Neural progenitor cell (in vitro differentiated cells): ENCODE data around the gene RGS18.

Experiments used
- EZH2 ChIP-seq: fragments of 200-600 bp; sonication (generic); IDR thresholded peaks from 2 replicates; pipeline ENCODE4 v1.6.1; 2017; ENCODE audit warnings: antibody characterized with exemption, mild to moderate bottlenecking, moderate library complexity
- EZH2phosphoT487 ChIP-seq: fragments of 200-600 bp; sonication (generic); IDR thresholded peaks from 2 replicates; pipeline ENCODE4 v1.6.1; 2017; ENCODE audit warnings: antibody characterized with exemption
- TF ChIP-seq, protein P1 (sequence below): fragments of 200-600 bp; sonication (generic); IDR thresholded peaks from 2 replicates; pipeline ENCODE4 v1.5.1; 2017; ENCODE audit warnings: antibody characterized with exemption, mild to moderate bottlenecking

DNA sequence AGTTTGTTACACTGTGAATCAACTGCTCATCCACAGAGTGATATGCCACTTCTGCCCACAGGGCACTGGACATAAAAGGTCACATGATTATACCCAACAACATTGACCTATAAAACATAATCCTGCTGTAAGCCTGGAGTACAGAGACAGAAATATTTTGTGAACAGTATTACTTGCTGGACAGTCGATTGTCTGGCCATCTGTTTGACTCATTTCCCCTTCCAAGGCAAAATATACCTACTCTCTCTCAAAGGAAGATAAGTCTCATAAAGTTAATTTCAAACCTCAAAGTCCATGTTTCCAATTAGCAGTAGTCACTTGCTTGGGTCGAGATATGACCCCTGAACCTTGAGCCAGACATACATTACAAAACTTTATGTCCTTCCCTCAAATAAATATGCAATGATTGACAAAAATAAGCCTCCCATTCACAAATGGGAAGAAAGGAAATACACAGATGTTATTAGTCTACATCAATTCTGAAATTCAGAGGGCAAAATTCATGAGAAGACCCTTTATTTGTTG lies 39.3 kb upstream of the RGS18 start:
- TF ChIP-seq EZH2 (no peak), EZH2phosphoT487 (no peak)
- TF ChIP-seq, protein P1, sequence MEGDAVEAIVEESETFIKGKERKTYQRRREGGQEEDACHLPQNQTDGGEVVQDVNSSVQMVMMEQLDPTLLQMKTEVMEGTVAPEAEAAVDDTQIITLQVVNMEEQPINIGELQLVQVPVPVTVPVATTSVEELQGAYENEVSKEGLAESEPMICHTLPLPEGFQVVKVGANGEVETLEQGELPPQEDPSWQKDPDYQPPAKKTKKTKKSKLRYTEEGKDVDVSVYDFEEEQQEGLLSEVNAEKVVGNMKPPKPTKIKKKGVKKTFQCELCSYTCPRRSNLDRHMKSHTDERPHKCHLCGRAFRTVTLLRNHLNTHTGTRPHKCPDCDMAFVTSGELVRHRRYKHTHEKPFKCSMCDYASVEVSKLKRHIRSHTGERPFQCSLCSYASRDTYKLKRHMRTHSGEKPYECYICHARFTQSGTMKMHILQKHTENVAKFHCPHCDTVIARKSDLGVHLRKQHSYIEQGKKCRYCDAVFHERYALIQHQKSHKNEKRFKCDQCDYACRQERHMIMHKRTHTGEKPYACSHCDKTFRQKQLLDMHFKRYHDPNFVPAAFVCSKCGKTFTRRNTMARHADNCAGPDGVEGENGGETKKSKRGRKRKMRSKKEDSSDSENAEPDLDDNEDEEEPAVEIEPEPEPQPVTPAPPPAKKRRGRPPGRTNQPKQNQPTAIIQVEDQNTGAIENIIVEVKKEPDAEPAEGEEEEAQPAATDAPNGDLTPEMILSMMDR: no peak
